Germinal center (tissue), 1 donor: ENCODE measurements around the gene POLR2J2.
"Not testable (repeated sequence)": the region's sequence is repeated elsewhere in the genome, so short reads cannot be mapped to it uniquely, and the experiment has no call there.

Source experiments
- DNase-seq: peaks from one replicate; pipeline ENCODE4 v3.0.0; 2012; ENCODE audit warnings: mixed read lengths, low spot score

POLR2J2 gene

DNA sequence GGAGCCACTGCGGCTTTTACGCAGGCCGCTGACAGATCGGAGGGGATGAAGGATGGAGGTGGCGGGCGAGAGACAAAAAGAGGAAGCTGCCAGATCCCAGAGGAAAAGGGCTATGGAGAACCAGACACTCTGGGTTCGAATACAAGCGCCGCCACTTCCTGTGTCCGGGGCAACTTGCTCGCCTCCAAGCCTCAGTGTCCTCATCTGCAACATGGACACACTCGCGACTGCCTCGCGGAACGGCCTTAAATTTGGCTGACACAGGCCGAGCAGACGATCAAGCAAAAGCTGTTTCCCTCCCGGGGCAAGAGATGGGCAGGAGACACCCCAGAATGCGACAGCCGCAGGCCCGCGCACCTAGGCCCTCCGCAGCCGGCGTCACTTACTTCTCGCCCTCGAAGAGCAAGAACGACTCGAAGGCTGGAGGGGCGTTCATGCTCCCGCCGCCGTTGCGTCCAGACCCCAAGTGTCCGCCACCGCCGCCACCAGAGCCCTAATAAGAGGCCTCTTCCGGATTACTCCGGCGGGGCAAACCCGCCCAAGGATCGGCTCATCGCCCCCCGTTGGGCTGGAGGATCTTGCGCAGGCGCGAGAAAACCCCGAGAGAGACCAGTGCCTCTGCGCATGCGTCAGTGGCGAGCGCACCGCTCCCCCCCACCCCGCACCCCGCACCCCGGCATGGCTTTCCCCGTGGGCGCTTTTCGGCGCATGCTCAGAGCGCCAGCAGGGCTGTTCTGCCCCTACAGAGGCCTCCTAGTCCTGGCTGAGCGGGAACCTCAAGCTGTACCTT is at the start of gene POLR2J2:
Gene POLR2J2, minus strand, starts transcription at position 498 of the 790 bp plus-strand sequence. Its CDS starts 62 bp downstream, at position 436.
- DNase-seq: peak; percentile 91

DNA sequence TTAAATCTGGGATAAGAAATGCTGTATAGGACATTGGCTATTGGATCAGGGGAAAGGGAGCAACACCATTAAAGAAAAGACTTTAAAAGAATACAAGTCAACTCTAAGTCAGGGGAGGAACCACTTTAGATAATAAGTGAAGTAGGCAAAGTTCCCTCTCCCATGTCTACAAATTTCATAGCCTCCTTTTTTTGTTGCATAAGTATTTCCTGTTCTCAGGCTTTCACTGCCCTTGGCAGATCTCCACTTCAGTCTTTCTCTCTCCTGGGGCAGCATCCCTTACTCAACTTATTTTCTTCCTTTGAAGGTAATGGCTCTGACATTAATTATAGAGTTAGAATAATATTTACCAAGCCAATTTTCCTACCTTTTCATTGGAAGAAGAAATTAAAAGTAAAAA is 47.0 kb upstream of the POLR2J2 start:
- not testable (repeated sequence) for DNase-seq

DNA sequence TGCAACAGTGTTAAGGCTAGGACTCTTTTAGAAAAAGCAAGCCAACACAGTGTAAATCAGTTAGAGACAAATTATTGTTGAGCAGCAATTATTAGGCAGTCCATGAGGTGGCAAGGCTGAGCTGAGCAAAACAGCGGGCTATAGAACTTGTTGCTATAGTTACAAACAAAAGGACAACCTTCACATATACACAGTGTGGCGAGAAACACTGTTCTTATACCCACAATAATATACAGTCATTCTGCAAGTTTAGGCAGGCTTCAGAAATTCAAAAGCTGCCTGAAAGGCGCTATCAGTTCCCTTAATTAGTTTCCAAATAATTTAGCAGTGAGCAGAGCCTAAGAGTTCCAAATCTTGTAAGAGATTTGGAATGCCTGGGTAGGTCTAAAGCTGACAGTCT is 44.3 kb upstream of the POLR2J2 start:
- not testable (repeated sequence) for DNase-seq

DNA sequence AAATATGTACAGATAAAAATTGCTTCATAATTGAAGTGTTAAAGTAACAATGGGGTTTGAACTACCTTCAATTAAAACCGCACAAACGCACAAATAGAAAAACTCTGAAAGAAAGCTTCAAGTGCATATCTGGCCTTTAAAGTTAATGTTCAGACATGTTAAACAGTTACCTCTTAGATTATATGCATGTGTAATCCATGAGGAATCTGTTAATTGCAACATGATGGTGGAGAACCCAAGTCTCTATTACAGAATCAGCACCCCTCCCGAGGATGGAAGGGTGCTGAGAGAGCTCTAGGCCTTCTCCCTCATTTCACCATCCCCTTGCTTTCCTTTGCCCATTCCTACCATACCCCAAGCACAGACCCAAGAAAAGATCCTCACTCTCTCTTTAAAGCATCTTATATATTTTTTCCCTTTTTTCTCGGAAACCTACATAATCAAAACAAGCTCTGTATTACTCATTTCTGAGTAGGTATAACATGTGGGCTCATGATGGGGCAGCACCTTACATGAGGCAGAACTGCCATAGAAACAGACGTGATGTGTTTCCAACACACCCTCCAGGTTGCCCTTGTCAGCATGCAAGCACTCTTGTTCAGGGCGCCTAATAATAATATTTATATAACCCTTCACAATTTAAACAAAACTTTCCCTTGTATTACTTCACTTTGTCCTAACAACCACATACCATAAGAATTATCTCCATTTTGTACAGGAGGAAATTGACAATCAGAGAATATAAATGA is 43.5 kb upstream of the POLR2J2 start:
- not testable (repeated sequence) for DNase-seq

DNA sequence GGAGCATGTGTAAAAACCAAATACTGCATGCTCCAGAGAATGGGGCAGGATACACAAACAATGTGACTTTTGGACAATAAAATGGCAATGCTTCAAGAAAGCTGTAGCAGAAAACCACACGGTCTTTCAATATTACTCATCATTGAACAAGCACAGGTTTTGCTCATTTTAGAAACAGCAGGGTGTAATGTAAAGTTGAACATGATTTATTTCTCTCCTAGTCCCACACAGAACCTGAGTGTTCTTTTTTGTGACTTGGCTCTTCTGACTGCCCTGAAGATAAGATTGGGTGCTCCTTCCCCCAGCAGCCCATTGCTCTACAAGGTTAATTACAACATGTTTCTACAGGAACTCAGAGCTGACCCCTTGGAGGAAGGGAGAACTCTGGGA is 42.2 kb upstream of the POLR2J2 start:
- DNase-seq: not testable (repeated sequence)

DNA sequence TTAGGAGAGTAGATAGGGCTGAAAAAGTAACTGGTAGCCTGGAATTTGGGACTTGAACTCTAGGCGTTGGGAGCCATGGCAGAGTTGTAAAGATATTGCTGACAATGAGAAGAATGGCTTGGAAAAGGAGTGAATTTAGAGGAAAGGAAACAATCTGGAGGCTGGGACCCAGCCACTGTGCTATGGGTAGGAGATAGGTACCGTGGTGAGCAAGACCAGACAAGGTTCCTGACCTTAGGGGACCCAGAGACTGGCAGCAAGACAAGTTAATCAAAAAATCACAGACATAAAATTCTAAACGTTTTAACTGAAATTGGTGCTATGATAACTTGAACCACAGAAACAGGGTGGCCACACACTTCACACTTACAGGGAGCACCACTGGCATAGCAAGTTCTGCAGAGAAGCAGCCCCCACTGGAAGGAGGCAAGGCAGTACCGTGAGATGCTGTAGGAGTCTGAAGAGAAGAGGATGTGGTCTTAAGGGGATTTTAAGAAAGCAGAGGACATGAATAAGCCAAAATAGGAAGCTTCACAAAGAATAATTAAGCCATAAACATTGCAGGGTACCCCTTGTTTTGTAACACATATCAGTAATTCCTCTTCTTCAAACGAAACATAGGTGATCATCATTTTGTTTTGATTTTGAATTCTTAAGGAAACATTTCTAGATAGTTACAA is 41.7 kb upstream of the POLR2J2 start:
- not testable (repeated sequence) for DNase-seq

DNA sequence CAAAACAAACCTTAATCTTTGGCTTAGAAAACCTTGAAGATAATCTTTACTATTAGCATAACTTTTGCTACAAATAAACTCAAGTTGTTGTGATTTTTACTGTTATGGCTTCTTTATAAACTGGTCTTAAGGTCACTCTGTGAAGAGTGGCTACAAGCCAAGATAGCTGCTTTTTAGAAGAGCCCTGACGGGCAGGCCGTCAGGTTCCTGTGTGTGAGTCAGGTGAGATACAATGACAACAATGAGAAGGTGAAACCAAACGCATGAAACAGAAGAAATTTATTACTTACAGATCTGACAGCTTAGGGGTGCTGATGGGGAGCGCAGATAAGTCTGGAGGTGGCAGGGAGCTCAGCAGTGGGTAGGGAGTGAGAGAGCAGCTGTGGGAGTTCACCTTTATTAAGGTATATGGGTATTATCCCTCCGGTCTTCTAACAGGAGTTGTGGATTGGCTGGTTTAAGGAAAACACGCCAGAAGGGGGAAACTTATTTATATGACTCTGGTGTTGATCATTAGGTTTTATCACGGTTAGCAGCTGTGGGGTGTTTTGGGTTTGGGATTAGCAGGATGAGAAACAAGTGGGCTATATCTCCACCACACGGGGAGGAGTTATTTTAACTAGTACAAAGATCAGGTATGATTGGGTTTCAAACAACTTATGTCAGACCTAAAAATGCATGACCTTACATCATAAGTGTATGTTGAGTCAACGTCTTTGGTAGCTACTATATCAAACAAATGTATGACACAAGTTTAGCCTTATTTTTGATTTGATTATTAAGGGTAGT is 27.7 kb upstream of the POLR2J2 start:
- DNase-seq: not testable (repeated sequence)

DNA sequence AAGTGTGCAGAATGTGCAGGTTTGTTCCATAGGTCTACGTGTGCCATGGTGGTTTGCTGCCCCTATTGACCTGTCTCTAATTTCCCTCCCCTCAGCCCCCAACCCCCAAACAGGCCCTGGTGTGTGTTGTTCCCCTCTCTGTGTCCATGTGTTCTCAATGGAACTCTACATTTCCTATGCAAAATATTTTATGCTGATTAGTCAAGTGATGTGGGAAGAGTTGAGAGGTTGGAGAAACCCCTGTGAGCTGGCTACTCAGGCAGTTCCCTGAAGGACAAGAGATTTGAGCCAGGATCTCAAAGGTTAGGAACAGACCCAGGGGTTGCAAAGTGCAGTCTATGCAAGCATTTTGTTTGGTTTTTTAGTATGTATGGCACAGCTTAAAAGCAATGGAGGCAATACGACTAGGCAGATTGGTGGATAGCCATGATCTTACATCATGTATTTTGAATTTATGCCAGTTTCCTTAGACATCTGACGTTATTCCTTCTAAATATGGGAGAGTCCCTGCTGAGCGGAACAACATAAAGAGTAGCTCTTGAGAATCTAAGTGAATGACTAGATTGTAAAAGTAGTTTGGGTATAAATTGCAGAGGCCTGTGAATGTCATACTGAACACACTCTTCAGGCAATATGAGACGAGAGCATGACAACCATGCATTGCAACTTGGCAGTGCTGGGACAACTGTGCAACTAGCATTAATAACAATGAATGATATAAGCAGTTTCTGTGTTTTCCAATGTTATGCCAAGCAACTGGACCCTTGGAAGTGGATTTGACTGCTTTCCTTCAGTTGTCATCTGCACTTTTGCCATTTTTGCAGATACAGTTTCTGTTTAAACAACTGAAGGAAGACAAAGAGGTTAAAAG is 26.4 kb upstream of the POLR2J2 start:
- not testable (repeated sequence) for DNase-seq

DNA sequence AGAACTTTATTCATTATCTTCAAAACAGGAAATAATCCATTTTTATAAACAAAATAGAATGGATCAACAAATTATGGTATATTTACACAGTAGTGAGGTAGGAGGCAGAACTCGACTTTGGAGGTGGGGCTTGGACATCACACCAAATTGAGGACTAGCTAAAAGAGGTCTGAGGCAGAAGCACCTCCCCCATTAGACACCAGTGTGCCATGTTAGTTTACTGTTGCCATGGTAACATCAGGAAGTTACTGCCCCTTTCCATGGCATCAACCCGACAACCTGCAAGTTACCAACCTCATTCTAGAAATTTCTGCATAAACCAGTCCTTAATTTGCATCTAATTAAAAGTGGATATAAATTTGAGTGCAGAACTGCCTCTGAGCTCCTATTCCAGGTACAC is 24.5 kb upstream of the POLR2J2 start:
- not testable (repeated sequence) for DNase-seq

DNA sequence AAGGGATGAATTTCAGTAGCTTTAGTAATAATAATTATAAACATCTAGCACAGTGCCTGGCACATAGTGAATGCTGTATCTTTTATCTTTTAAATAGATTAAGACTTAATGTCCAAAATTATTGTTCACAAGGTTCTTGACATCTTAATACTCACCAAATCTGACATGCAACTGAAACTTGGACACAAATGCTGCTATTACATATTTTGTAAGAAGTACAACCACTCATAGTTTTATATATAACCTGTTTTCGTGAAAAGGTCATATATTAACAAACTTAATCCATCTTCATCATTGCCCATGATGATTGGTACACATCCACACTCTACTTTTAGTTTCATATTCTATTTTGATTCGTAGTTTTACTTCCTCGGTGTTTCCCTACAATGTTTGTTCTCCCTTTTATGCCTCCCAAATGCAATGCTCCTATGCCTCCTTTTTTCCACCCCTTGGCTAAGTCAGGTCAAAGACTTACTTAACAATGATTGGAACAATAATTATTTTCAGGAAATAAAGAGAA is 23.6 kb upstream of the POLR2J2 start:
- not testable (repeated sequence) for DNase-seq

DNA sequence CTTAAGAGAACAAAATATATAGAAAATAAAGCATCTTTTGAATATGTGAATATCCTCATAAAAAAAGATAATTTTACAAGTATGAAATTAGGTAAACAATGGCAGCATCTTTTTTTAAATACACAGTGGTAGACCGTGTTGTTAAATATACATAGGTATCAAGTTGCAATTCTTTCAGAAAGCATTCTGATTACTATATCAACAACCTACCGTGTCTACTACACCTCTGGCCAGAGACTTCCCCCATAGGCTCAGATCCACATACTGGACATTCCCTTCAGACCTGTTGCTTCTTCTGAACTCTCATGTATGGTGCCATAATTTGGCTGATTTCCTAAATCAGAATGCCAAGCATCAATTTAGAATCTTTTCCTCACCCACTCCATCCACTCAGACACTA is 22.5 kb upstream of the POLR2J2 start:
- not testable (repeated sequence) for DNase-seq

DNA sequence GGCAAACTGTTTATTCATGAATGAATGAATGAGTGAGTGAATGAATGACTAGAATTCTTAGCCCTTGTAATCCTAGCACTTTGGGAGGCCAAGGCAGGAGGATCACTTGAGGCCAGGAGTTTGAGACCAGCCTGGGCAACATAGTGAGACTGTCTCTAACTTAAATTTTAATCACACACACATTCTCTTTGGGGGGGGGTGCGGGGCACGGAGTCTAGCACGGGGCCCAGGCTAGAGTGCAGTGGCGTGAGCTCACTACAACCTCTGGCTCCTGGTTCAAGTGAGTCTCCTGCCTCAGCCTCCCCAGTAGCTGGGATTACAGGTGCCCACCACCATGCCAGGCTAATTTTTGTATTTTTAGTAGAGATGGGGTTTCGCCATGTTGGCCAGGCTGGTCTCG is 19.1 kb upstream of the POLR2J2 start:
- not testable (repeated sequence) for DNase-seq

DNA sequence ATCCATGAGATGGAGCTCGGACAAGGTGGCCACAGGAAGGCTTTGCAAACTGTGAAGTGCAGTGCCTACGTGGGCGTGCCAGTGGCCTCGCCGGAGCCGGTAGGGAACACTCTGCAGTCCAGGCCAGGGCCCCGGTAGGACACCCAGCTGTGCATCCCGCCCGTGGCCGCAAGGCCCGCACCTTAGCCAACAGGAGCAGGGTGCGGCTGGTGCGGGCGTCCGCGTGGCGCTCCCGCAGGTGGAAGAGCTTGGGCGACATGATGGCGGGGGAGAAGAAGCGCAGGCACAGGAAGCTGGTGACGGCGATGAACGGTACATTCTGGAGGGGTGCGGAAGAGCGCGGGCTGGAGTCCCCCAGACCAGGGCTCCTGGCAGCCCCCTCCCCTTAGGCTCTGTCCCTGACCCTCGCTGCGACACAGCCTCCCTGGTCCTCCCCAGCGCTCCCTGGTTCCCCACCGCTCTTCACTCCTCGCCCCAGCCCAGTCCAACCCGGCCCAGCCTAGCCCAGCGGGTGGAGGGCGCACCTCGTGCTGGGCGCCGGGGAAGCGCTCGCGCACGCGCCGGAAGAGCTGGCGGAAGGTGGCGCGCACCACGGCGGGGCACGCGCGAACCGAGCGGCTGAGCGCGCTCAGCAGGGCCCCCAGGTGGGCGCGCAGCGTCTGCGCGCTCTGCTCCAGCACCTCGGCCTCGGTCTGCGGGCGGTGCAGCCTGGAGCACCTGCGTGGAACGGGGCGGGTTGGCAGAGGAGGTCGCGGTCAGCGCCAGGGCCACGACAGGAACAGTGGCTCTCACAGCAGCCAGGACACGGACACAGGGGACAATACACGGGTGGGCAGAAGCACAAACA is 18.2 kb upstream of the POLR2J2 start:
- DNase-seq: not testable (repeated sequence)

DNA sequence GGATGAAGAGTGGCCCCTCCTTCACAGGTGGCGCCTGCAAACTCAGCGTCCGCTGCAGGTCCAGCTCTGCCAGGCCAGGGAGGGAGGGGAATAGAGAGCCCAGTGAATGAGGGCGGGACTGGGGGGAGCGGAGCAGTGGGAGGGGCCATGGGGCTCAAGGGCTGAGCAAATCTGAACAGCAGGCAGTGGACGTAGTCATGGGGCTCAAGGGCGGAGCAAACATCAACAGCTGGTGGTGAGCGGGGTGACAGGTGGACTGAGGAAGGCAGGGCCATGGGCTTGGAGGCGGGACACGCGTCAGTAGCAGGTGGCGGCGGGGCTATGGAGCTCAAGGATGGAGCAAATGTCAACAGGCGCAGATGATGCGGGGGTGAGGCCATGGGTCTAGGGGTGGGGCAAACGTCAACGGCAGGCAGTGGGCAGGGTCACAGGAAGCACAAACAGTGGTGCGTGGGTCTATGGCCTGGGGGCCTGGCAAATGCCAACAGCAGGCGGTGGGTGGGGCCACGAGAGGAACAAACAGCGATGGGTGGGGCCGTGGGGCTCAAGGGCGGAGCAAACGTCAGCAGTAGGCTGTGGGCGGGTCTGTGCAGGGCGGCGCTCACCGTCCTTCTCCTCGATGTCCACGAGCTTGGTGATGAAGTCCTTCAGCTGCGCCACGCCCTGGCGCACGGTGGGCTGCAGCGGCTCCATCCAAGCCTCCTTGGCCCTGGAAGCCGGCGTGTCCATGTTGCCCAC is 17.0 kb upstream of the POLR2J2 start:
- not testable (repeated sequence) for DNase-seq

DNA sequence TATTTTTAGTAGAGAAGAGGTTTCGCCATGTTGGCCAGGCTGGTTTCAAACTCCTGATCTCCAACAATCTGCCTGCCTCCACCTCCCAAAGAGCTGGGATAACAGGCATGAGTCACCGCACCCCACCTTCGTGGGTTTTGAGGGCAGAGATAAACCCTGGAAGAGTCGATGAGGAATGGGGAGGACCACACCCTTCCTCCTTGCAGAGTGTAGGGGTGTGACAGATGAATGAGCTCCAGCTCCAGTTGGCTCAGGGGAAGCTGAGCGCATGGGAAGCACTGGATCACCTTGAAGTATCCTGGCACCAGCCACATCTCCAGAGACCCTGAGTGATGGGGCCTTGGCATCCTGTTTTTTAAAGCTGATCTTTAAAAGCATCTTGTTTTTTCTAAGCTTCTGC is 11.1 kb upstream of the POLR2J2 start:
- not testable (repeated sequence) for DNase-seq

DNA sequence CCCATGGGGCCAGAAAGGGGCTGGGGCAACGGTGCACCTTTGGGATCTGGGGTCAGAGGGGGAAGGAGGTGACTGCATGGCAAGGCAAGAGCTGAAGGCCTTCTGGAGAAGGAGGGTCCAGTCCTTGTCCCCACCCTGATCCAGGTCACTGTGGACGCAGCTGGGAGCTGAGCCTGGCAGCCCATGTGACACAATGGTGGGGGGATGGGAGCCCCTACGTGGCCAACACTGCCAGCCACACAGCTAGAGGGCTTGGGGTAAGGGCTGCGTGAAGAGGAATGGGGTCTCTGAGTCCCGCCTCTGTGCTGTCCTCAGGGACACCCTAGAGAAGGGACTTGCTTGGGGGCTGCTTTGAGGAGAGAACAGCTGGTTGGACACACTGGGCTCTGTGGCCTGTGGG is 9.3 kb upstream of the POLR2J2 start:
- DNase-seq: not testable (repeated sequence)

DNA sequence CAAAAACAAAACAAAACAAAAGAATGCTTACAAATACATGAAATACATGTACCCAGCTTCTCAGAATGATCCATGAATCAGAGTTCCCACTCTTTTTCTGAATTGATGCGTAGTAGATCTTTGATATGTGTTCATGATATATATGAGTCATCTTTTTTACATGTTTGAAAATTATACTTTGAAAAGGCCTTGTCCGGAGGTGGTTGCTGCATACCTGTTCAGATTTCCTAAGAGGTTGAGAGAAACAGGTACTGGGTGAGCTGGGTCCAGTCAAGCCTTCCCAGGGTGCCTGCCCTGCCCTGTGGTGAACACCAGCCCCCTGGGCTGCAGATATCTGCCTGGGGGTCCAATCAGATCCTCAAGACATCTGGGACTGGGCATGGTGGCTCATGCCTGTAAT is 4.1 kb upstream of the POLR2J2 start:
- not testable (repeated sequence) for DNase-seq

DNA sequence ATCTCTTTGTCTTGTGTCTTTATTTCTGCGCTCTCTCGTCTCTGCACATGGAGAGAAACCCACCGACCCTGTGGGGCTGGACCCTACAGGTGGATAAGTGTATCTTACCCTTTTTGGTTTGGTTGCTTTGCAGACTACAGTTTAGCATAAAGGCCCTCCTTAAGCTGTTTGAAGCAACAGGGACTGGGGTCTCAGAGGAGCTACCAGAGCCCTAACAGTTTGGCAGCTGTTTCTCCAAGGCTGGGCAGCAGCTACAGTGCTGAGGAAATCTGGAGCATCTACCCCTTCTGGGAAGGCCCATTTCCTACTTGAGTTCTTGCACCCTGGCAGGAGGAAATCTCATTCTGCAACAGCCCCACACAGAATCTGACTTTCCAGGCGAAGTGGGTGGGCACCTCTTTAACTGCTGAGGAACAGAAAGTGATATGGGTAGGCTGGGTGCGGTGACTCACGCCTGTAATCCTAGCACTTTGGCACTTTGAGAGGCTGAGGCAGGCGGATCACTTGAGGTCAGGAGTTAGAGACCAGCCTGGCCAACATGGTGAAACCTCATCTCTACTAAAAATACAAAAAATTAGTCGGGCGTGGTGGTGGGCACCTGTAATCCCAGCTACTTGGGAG is 2.1 kb upstream of the POLR2J2 start:
- DNase-seq: not testable (repeated sequence)
